ENCODE measurements around the gene SCD. TPM values are rescaled to one million over a fixed set of nuclear protein-coding genes. Genes with fewer than 3 reads are reported as not detected.
A peak's percentile ranks its signal among the peaks of the same experiment; 100 is the strongest.

The SCD gene
- total and polyA plus RNA-seq, 10 of the 15 experiments (the other 5 are each of a cell fraction or from before 2014, with no cell fraction given), result 68.7 to 279 (median 99.5) TPM

DNA sequence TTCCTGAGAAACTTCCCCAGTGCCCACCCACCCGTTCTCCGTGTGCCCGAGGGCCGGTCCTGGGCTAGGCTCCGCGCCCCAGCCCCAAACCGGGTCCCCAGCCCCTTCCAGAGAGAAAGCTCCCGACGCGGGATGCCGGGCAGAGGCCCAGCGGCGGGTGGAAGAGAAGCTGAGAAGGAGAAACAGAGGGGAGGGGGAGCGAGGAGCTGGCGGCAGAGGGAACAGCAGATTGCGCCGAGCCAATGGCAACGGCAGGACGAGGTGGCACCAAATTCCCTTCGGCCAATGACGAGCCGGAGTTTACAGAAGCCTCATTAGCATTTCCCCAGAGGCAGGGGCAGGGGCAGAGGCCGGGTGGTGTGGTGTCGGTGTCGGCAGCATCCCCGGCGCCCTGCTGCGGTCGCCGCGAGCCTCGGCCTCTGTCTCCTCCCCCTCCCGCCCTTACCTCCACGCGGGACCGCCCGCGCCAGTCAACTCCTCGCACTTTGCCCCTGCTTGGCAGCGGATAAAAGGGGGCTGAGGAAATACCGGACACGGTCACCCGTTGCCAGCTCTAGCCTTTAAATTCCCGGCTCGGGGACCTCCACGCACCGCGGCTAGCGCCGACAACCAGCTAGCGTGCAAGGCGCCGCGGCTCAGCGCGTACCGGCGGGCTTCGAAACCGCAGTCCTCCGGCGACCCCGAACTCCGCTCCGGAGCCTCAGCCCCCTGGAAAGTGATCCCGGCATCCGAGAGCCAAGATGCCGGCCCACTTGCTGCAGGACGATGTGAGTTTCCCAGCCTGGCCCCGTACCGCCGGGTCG lies at the start of gene SCD (continued):
- no peak for TF ChIP-seq SUPT20H (IDR thresholded peaks at IDR 0.05; ENCODE audit: borderline replicate concordance, control insufficient read depth, low read depth, low read length)
- TF ChIP-seq, protein P1, sequence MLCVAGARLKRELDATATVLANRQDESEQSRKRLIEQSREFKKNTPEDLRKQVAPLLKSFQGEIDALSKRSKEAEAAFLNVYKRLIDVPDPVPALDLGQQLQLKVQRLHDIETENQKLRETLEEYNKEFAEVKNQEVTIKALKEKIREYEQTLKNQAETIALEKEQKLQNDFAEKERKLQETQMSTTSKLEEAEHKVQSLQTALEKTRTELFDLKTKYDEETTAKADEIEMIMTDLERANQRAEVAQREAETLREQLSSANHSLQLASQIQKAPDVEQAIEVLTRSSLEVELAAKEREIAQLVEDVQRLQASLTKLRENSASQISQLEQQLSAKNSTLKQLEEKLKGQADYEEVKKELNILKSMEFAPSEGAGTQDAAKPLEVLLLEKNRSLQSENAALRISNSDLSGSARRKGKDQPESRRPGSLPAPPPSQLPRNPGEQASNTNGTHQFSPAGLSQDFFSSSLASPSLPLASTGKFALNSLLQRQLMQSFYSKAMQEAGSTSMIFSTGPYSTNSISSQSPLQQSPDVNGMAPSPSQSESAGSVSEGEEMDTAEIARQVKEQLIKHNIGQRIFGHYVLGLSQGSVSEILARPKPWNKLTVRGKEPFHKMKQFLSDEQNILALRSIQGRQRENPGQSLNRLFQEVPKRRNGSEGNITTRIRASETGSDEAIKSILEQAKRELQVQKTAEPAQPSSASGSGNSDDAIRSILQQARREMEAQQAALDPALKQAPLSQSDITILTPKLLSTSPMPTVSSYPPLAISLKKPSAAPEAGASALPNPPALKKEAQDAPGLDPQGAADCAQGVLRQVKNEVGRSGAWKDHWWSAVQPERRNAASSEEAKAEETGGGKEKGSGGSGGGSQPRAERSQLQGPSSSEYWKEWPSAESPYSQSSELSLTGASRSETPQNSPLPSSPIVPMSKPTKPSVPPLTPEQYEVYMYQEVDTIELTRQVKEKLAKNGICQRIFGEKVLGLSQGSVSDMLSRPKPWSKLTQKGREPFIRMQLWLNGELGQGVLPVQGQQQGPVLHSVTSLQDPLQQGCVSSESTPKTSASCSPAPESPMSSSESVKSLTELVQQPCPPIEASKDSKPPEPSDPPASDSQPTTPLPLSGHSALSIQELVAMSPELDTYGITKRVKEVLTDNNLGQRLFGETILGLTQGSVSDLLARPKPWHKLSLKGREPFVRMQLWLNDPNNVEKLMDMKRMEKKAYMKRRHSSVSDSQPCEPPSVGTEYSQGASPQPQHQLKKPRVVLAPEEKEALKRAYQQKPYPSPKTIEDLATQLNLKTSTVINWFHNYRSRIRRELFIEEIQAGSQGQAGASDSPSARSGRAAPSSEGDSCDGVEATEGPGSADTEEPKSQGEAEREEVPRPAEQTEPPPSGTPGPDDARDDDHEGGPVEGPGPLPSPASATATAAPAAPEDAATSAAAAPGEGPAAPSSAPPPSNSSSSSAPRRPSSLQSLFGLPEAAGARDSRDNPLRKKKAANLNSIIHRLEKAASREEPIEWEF (IDR thresholded peaks at IDR 0.05; ENCODE audit: insufficient replicate concordance, low read depth, low read length), result no peak
- TF ChIP-seq NBN (IDR thresholded peaks at IDR 0.05), result 0 out of 2 replicates have a peak, but pooled peaks have one; percentile 13
- TF ChIP-seq PAX8 (IDR thresholded peaks at IDR 0.05), result no peak
- no peak for TF ChIP-seq FOXK2 (IDR thresholded peaks at IDR 0.05)
- TF ChIP-seq, protein P2, sequence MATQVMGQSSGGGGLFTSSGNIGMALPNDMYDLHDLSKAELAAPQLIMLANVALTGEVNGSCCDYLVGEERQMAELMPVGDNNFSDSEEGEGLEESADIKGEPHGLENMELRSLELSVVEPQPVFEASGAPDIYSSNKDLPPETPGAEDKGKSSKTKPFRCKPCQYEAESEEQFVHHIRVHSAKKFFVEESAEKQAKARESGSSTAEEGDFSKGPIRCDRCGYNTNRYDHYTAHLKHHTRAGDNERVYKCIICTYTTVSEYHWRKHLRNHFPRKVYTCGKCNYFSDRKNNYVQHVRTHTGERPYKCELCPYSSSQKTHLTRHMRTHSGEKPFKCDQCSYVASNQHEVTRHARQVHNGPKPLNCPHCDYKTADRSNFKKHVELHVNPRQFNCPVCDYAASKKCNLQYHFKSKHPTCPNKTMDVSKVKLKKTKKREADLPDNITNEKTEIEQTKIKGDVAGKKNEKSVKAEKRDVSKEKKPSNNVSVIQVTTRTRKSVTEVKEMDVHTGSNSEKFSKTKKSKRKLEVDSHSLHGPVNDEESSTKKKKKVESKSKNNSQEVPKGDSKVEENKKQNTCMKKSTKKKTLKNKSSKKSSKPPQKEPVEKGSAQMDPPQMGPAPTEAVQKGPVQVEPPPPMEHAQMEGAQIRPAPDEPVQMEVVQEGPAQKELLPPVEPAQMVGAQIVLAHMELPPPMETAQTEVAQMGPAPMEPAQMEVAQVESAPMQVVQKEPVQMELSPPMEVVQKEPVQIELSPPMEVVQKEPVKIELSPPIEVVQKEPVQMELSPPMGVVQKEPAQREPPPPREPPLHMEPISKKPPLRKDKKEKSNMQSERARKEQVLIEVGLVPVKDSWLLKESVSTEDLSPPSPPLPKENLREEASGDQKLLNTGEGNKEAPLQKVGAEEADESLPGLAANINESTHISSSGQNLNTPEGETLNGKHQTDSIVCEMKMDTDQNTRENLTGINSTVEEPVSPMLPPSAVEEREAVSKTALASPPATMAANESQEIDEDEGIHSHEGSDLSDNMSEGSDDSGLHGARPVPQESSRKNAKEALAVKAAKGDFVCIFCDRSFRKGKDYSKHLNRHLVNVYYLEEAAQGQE (IDR thresholded peaks at IDR 0.05; ENCODE audit: low read depth, low read length), result no peak
- TF ChIP-seq, protein P3, sequence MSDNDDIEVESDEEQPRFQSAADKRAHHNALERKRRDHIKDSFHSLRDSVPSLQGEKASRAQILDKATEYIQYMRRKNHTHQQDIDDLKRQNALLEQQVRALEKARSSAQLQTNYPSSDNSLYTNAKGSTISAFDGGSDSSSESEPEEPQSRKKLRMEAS (IDR thresholded peaks at IDR 0.05; ENCODE audit: low read depth, low read length), result peak; percentile 57; the same call in 1 of the 2 replicates
- TF ChIP-seq, protein P4, sequence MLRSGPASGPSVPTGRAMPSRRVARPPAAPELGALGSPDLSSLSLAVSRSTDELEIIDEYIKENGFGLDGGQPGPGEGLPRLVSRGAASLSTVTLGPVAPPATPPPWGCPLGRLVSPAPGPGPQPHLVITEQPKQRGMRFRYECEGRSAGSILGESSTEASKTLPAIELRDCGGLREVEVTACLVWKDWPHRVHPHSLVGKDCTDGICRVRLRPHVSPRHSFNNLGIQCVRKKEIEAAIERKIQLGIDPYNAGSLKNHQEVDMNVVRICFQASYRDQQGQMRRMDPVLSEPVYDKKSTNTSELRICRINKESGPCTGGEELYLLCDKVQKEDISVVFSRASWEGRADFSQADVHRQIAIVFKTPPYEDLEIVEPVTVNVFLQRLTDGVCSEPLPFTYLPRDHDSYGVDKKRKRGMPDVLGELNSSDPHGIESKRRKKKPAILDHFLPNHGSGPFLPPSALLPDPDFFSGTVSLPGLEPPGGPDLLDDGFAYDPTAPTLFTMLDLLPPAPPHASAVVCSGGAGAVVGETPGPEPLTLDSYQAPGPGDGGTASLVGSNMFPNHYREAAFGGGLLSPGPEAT (IDR thresholded peaks at IDR 0.05; ENCODE audit: low read depth), result peak; percentile 34; the same call in 1 of the 2 replicates
- TF ChIP-seq MYB (IDR thresholded peaks at IDR 0.05; ENCODE audit: borderline replicate concordance, low read depth, low read length), result no peak
- TF ChIP-seq NR2C2 (IDR thresholded peaks at IDR 0.05; ENCODE audit: borderline replicate concordance, control insufficient read depth, insufficient read length, low read depth), result no peak
- peak; percentile 88; the same call in 1 of the 3 replicates for TF ChIP-seq POU2F2 (IDR thresholded peaks at IDR 0.05; ENCODE audit: borderline replicate concordance, low read depth, low read length)
- peak; percentile 38; the same call in 1 of the 2 replicates for TF ChIP-seq CREB1 (IDR thresholded peaks at IDR 0.05; ENCODE audit: low read depth)
- TF ChIP-seq, protein P5, sequence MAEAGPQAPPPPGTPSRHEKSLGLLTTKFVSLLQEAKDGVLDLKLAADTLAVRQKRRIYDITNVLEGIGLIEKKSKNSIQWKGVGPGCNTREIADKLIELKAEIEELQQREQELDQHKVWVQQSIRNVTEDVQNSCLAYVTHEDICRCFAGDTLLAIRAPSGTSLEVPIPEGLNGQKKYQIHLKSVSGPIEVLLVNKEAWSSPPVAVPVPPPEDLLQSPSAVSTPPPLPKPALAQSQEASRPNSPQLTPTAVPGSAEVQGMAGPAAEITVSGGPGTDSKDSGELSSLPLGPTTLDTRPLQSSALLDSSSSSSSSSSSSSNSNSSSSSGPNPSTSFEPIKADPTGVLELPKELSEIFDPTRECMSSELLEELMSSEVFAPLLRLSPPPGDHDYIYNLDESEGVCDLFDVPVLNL (IDR thresholded peaks at IDR 0.05; ENCODE audit: low read depth, low read length), result no peak
- no peak for TF ChIP-seq PML (IDR thresholded peaks at IDR 0.05; ENCODE audit: low read length)
- no peak for TF ChIP-seq KLF5 (IDR thresholded peaks at IDR 0.05; ENCODE audit: partially characterized antibody)

Data from GM12878 (cell line).